NB4 (cell line): ENCODE data around the gene TIMM8B.

Source experiments
- DNase-seq: peaks from one replicate; pipeline ENCODE4 v3.0.0; 2010; ENCODE audit warnings: low read depth
- H3K4me3 ChIP-seq: one replicate; pipeline ENCODE4 v1.5.1; 2011; ENCODE audit warnings: mild to moderate bottlenecking, low read depth, low read length, moderate library complexity
- MYC ChIP-seq: IDR thresholded peaks from 2 replicates; pipeline ENCODE4 v1.6.1; 2011; ENCODE audit warnings: low read depth, low read length
- POLR2A ChIP-seq: IDR thresholded peaks from 2 replicates; pipeline ENCODE4 v1.6.1; 2011; ENCODE audit warnings: mild to moderate bottlenecking; ENCODE audit not compliant: insufficient read length; ENCODE audit errors: extremely low read depth
- TF ChIP-seq, protein P1 (sequence below): IDR thresholded peaks from 2 replicates; pipeline ENCODE4 v1.6.1; 2011; ENCODE audit warnings: low read depth, low read length
- TF ChIP-seq, protein P2 (sequence below): IDR thresholded peaks from one replicate; pipeline ENCODE4 v1.5.1; 2012; ENCODE audit warnings: low read depth, low read length

The TIMM8B gene, protein sequence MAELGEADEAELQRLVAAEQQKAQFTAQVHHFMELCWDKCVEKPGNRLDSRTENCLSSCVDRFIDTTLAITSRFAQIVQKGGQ

DNA sequence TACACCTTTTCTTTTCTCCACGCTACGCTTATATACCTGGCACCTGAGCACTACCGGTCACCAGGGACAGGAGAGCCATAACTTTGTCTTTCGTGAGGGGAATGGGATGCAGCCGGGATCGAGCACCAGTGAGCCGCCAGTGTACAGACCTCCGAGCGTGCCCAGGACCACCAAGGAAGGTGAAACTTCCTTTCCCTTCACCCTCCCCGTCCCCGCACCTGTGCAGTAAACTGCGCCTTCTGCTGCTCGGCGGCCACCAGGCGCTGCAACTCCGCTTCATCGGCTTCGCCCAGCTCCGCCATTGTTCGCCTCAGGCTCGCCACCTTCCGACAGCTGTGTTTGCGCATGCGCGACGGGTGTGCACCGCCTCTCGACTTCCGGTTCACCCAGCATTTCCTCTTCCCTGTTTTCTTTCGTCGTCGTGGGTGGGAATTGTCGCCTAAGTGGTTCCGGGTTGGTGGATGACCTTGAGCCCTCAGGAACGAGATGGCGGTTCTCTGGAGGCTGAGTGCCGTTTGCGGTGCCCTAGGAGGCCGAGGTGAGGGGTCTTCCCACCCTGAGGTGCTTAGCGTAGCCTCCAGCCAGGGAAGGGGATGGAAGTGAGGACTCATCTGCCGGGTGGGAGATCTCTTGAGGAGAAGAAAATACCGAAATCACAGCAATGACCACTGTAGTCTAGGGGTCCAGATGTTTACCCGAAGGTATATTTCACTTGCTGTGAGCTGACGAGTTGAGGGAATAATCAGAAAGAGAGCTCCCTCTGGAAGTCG lies at the start of gene TIMM8B, which contains the start of gene SDHD:
TIMM8B (minus strand) TSS at position 335 of the 770 bp plus-strand sequence; CDS start at position 302, 33 bp downstream.
SDHD (plus strand) TSS at position 452 of the 770 bp plus-strand sequence; CDS start at position 487, 35 bp downstream.
- H3K4me3 ChIP-seq: peak within 1 kb of the TSS; percentile 90
- DNase-seq: peak; percentile 97
- TF ChIP-seq, protein P1, sequence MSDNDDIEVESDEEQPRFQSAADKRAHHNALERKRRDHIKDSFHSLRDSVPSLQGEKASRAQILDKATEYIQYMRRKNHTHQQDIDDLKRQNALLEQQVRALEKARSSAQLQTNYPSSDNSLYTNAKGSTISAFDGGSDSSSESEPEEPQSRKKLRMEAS: peak; percentile 80
- peak; percentile 90 for TF ChIP-seq POLR2A
- TF ChIP-seq, protein P2, sequence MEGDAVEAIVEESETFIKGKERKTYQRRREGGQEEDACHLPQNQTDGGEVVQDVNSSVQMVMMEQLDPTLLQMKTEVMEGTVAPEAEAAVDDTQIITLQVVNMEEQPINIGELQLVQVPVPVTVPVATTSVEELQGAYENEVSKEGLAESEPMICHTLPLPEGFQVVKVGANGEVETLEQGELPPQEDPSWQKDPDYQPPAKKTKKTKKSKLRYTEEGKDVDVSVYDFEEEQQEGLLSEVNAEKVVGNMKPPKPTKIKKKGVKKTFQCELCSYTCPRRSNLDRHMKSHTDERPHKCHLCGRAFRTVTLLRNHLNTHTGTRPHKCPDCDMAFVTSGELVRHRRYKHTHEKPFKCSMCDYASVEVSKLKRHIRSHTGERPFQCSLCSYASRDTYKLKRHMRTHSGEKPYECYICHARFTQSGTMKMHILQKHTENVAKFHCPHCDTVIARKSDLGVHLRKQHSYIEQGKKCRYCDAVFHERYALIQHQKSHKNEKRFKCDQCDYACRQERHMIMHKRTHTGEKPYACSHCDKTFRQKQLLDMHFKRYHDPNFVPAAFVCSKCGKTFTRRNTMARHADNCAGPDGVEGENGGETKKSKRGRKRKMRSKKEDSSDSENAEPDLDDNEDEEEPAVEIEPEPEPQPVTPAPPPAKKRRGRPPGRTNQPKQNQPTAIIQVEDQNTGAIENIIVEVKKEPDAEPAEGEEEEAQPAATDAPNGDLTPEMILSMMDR: no peak
- TF ChIP-seq MYC: peak; percentile 89

DNA sequence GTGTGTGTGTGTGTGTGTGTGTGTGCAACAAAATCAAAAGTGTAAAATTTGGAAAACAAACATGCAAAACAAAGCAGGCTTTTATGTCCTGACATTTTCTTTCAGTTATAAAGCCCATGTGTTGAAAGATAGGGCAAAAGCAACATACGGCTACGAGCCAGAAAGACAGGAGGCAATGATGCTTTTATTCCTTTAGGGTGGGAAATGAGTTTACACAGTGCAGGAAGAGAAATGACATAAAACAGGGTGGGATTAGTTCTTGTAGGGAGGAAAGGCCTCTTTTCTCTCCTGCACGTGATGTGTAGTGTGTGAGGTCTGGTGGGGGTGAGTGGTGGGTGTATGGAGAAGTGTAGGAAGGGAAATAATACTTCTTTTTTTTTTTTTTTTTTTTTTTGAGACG lies 47.9 kb upstream of the TIMM8B start:
- no peak overlapping the region for H3K4me3 ChIP-seq
- DNase-seq: no peak
- TF ChIP-seq MYC (no peak), POLR2A (no peak)
- TF ChIP-seq, protein P1: no peak

DNA sequence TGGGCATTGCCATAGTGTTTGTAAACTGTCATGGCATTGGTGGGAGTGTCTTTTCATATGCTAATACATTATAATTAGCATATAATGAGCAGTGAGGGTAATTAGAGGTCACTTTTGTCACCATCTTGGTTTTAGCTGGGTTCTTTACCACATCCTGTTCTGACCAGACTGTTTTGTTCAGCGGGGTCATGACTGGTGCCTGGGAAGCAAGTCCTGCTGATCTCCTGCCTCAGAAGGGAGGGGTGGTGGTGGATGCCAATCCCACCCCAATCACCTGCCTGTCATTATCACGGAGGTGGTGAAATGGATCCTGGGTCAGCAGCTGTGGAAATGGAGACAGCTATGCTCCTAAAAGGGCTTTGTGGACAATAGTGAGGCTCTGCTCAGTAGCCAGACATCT lies 46.2 kb upstream of the TIMM8B start:
- TF ChIP-seq POLR2A (no peak), MYC (no peak)
- peak; percentile 22 for DNase-seq

DNA sequence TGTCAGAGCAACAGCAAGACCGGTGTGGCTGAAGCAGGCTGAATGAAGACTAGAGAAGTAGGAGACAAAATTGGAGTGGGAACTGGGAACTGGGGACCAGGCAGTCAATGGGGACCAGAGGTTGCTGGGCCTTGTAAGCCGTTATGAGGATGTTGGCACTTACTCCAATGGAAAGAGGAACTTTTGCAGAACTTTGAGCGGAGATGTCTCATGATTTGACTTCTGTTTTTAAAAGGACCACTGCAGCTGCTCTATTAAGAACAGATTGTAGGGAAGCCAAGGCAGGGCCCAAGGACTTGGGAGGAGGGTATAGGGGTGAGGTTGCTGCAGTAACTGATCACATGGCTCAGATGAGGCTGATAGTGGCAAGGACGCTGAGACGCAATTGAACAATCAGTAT lies 43.1 kb upstream of the TIMM8B start:
- DNase-seq: peak; percentile 20
- no peak overlapping the region for H3K4me3 ChIP-seq
- TF ChIP-seq, protein P1: no peak
- TF ChIP-seq MYC: no peak
- no peak for TF ChIP-seq POLR2A
- TF ChIP-seq, protein P2: no peak

More for the DNA sequence above, 46.2 kb upstream of the TIMM8B start:
- no peak overlapping the region for H3K4me3 ChIP-seq

GRCh38 chr11:112128483-112129121 lies 42.0 kb upstream of the TIMM8B start:
- H3K4me3 ChIP-seq: no peak overlapping the region
- DNase-seq: no peak

DNA sequence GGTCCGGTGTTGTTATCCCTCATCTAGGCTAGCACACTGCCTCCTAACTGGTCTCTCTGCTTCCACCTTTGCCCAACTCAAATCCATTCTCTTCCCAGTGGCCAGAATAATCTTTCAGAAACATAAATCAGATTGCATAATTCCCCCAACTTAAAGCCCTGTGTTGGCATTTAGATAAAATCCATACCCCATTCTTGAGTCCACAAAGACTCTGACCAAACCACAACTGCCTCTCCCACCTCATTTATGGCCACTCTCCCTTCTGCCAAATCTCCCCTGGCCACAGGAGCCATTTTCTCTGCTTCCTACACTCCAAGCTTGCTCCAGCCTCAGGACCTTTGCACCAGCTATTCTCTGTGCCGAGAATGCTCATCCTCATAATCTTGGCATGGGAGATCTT lies 40.5 kb upstream of the TIMM8B start:
- H3K4me3 ChIP-seq: no peak overlapping the region
- DNase-seq: no peak
- TF ChIP-seq, protein P1: no peak
- TF ChIP-seq, protein P2: no peak
- TF ChIP-seq MYC (no peak), POLR2A (no peak)

More at GRCh38 chr11:112128483-112129121, 42.0 kb upstream of the TIMM8B start:
- TF ChIP-seq, protein P1: no peak
- TF ChIP-seq, protein P2: no peak
- no peak for TF ChIP-seq MYC
- TF ChIP-seq POLR2A: no peak
